NCI-H2107 (cell line): ENCODE measurements around the gene ZNF488.

Source experiments
- DNase-seq: peaks from one replicate; lab custom pipeline; 2025; lab: John Stamatoyannopoulos, UW

Gene ZNF488

GRCh38 chr10:47329855-47330254, 54.2 kb downstream of the ZNF488 start:
- no peak for DNase-seq

- DNase-seq: no peak
Measured at GRCh38 chr10:47326927-47327330, 57.2 kb downstream of the ZNF488 start.

GRCh38 chr10:47326306-47326926, 57.7 kb downstream of the ZNF488 start:
- no peak for DNase-seq

- no peak for DNase-seq
Measured at GRCh38 chr10:47325303-47326291, 58.5 kb downstream of the ZNF488 start.

GRCh38 chr10:47323636-47324296, 60.3 kb downstream of the ZNF488 start:
- no peak for DNase-seq

GRCh38 chr10:47323087-47323486, 61.0 kb downstream of the ZNF488 start:
- no peak for DNase-seq

- no peak for DNase-seq
Measured at GRCh38 chr10:47322300-47323061, 61.6 kb downstream of the ZNF488 start, which contains the start of gene GDF2. Gene GDF2 (plus strand): TSS chr10:47322454. CDS start chr10:47322669, 215 bp downstream.

- DNase-seq: no peak
Measured at GRCh38 chr10:47321521-47322195, 62.4 kb downstream of the ZNF488 start.

GRCh38 chr10:47320812-47321211, 63.3 kb downstream of the ZNF488 start:
- DNase-seq: no peak

- DNase-seq: no peak
Measured at GRCh38 chr10:47319784-47320183, 64.3 kb downstream of the ZNF488 start.

- no peak for DNase-seq
Measured at GRCh38 chr10:47318706-47319105, 65.4 kb downstream of the ZNF488 start.

- no peak for DNase-seq
Measured at GRCh38 chr10:47317251-47317650, 66.8 kb downstream of the ZNF488 start.

- DNase-seq: no peak
Measured at GRCh38 chr10:47316131-47316530, 68.0 kb downstream of the ZNF488 start.
